Brain microvascular endothelial cell (primary cell): ENCODE results near the gene TIMP2.

Experiments used
- DNase-seq: peaks from one replicate; pipeline ENCODE4 v3.0.0-alpha.2; 2020
- H3K27ac ChIP-seq: fragments of 250-450 bp; sonication (Bioruptor Pico); 2 replicates; pipeline ENCODE4 v1.5.1; 2020; ENCODE audit warnings: mild to moderate bottlenecking, moderate library complexity
- H3K27me3 ChIP-seq: fragments of 250-450 bp; sonication (Bioruptor Pico); replicated peaks from 2 replicates; pipeline ENCODE4 v1.5.1; 2020; ENCODE audit warnings: mild to moderate bottlenecking
- H3K36me3 ChIP-seq: fragments of 250-450 bp; sonication (Bioruptor Pico); replicated peaks from 2 replicates; pipeline ENCODE4 v1.5.1; 2020; ENCODE audit warnings: mild to moderate bottlenecking
- H3K4me3 ChIP-seq: 2 replicates; pipeline ENCODE4 v1.5.1; 2011; ENCODE audit warnings: low read depth, mild to moderate bottlenecking, control low read depth, low read length, moderate library complexity
- CTCF ChIP-seq: IDR thresholded peaks from 2 replicates; pipeline ENCODE4 v1.5.1; 2011; ENCODE audit warnings: low read depth, mild to moderate bottlenecking, moderate library complexity, low read length, control low read depth, inconsistent platforms; ENCODE audit errors: missing control alignments
- in situ Hi-C: cut with HindIII; loops from 2 replicates; pipeline ENCODE4 v1.10.0; 2017; ENCODE audit warnings: low sequenced_read_pairs, low pct_ligation_motif_present

The TIMP2 gene

GRCh38 chr17:78933959-78934568, 8.9 kb upstream of the TIMP2 start:
- Histone ChIP-seq H3K27ac (peak overlapping the region; percentile 96), H3K4me3 (peak overlapping the region; percentile 31), H3K36me3 (no peaks in the 10 kb centered on the region), H3K27me3 (no peaks in the 10 kb centered on the region)
- in situ Hi-C loops, result no loop called here
- TF ChIP-seq CTCF, result no peak
- peak; percentile 98 for DNase-seq

- Histone ChIP-seq H3K27ac (peak overlapping the region; percentile 96), H3K27me3 (no peaks in the 10 kb centered on the region), H3K36me3 (no peaks in the 10 kb centered on the region), H3K4me3 (peak overlapping the region; percentile 31)
- DNase-seq, result peak; percentile 98
- in situ Hi-C loops, result no loop called here
- TF ChIP-seq CTCF, result no peak
These were observed 8.1 kb upstream of the TIMP2 start for GRCh38 chr17:78933025-78933958.

GRCh38 chr17:78929908-78930775, 5.0 kb upstream of the TIMP2 start:
- no peak for DNase-seq
- no peak for TF ChIP-seq CTCF
- in situ Hi-C loops, result no loop called here
- Histone ChIP-seq H3K4me3 (no peak overlapping the region), H3K36me3 (no peaks in the 10 kb centered on the region), H3K27ac (no peak overlapping the region), H3K27me3 (no peaks in the 10 kb centered on the region)

- peak; percentile 86 for DNase-seq
- H3K36me3 ChIP-seq, result no peaks in the 10 kb centered on the region
- H3K27ac ChIP-seq, result peak overlapping the region; percentile 35
- in situ Hi-C loops, result no loop called here
- peak overlapping the region; percentile 61 for H3K4me3 ChIP-seq
- no peaks in the 10 kb centered on the region for H3K27me3 ChIP-seq
- TF ChIP-seq CTCF, result no peak
These were observed 722 bp upstream of the TIMP2 start for GRCh38 chr17:78925662-78926555.

GRCh38 chr17:78924481-78925151, 571 bp downstream of the TIMP2 start:
- no peak for TF ChIP-seq CTCF
- Histone ChIP-seq H3K27me3 (no peaks in the 10 kb centered on the region), H3K4me3 (peak overlapping the region; percentile 85), H3K27ac (no peak overlapping the region), H3K36me3 (no peaks in the 10 kb centered on the region)
- in situ Hi-C loops, result no loop called here
- no peak for DNase-seq
